SK-N-SH treated with all-trans-retinoic acid at 6 μM for 48 hours (cell line): Measurements from ENCODE around the gene EMILIN2.

ENCODE experiments used
- ATAC-seq: fragments of 200-7000 bp; cut with Tn5 transposase; 3 replicates; pipeline ENCODE4 v1.9.1; 2020; ENCODE audit warnings: mild to moderate bottlenecking, moderate library complexity
- CREB5 ChIP-seq: fragments of 250-450 bp; sonication (Bioruptor Pico); IDR thresholded peaks from 2 replicates; pipeline ENCODE4 v1.5.1; 2020; ENCODE audit warnings: low read depth, mild to moderate bottlenecking, moderate library complexity
- CSDC2 ChIP-seq: fragments of 250-450 bp; sonication (Bioruptor Pico); IDR thresholded peaks from 2 replicates; pipeline ENCODE4 v1.5.0; 2020; ENCODE audit warnings: mild to moderate bottlenecking, moderate library complexity
- CSRNP3 ChIP-seq: fragments of 250-450 bp; sonication (Bioruptor Pico); IDR thresholded peaks from 2 replicates; pipeline ENCODE4 v1.5.1; 2021; ENCODE audit warnings: mild to moderate bottlenecking, moderate library complexity
- ESRRG ChIP-seq: fragments of 250-450 bp; sonication (Bioruptor Pico); IDR thresholded peaks from 2 replicates; pipeline ENCODE4 v1.6.1; 2021; ENCODE audit warnings: mild to moderate bottlenecking
- GLIS3 ChIP-seq: fragments of 250-450 bp; sonication (Bioruptor Pico); IDR thresholded peaks from 2 replicates; pipeline ENCODE4 v1.5.0; 2020; ENCODE audit warnings: mild to moderate bottlenecking, moderate library complexity
- ISL1 ChIP-seq: fragments of 250-450 bp; sonication (Bioruptor Pico); IDR thresholded peaks from 2 replicates; pipeline ENCODE4 v2.1.2; 2022; ENCODE audit warnings: mild to moderate bottlenecking, moderate library complexity
- OSR1 ChIP-seq: fragments of 250-450 bp; sonication (Bioruptor Pico); IDR thresholded peaks from 2 replicates; pipeline ENCODE4 v1.8.0; 2022; ENCODE audit warnings: moderate library complexity, mild to moderate bottlenecking, inconsistent platforms
- PATZ1 ChIP-seq: fragments of 250-450 bp; sonication (Bioruptor Pico); IDR thresholded peaks from 2 replicates; pipeline ENCODE4 v1.8.0; 2020; ENCODE audit warnings: mild to moderate bottlenecking, moderate library complexity, borderline replicate concordance
- POU6F1 ChIP-seq: fragments of 250-450 bp; sonication (Bioruptor Pico); IDR thresholded peaks from 2 replicates; pipeline ENCODE4 v1.8.0; 2021; ENCODE audit warnings: low read depth, mild to moderate bottlenecking, moderate library complexity, borderline replicate concordance
- PPARA ChIP-seq: fragments of 250-450 bp; sonication (Bioruptor Pico); IDR thresholded peaks from 2 replicates; pipeline ENCODE4 v1.5.0; 2020; ENCODE audit warnings: mild to moderate bottlenecking, borderline replicate concordance
- RARB ChIP-seq: fragments of 250-450 bp; sonication (Bioruptor Pico); IDR thresholded peaks from 2 replicates; pipeline ENCODE4 v1.8.0; 2021; ENCODE audit warnings: mild to moderate bottlenecking, moderate library complexity
- SNAI2 ChIP-seq: fragments of 250-450 bp; sonication (Bioruptor Pico); IDR thresholded peaks from 2 replicates; pipeline ENCODE4 v1.5.0; 2020; ENCODE audit warnings: mild to moderate bottlenecking, moderate library complexity
- TCF4 ChIP-seq: fragments of 250-450 bp; sonication (Bioruptor Pico); IDR thresholded peaks from 2 replicates; pipeline ENCODE4 v1.8.0; 2021; ENCODE audit warnings: mild to moderate bottlenecking, moderate library complexity, borderline replicate concordance
- TOX ChIP-seq: fragments of 250-450 bp; sonication (Bioruptor Pico); IDR thresholded peaks from 2 replicates; pipeline ENCODE4 v1.8.0; 2021; ENCODE audit warnings: mild to moderate bottlenecking, moderate library complexity, borderline replicate concordance
- ZFP3 ChIP-seq: fragments of 250-450 bp; sonication (Bioruptor Pico); IDR thresholded peaks from 2 replicates; pipeline ENCODE4 v1.5.0; 2020; ENCODE audit warnings: mild to moderate bottlenecking, moderate library complexity
- ZFP30 ChIP-seq: fragments of 450-650 bp; formaldehyde crosslinking; IDR thresholded peaks from 2 replicates; pipeline ENCODE4 v1.5.0; 2022; ENCODE audit warnings: mild to moderate bottlenecking, moderate library complexity
- ZNF565 ChIP-seq: fragments of 450-650 bp; formaldehyde crosslinking; conservative IDR thresholded peaks from 2 replicates; pipeline ENCODE4 v1.5.0; 2020; ENCODE audit warnings: low read depth, mild to moderate bottlenecking, moderate library complexity
- ZNF8 ChIP-seq: fragments of 450-650 bp; formaldehyde crosslinking; IDR thresholded peaks from 2 replicates; pipeline ENCODE4 v1.5.0; 2020; ENCODE audit warnings: mild to moderate bottlenecking, moderate library complexity

Gene EMILIN2

GRCh38 chr18:2883076-2883735 is 36.4 kb downstream of the EMILIN2 start:
- TF ChIP-seq SNAI2 (no peak), ESRRG (CRISPR knock-in tag) (no peak), ZNF8 (no peak), ZFP30 (CRISPR knock-in tag) (no peak), CSRNP3 (CRISPR knock-in tag) (no peak), PPARA (CRISPR knock-in tag) (no peak), CSDC2 (CRISPR knock-in tag) (no peak), OSR1 (CRISPR knock-in tag) (no peak), RARB (no peak), ZNF565 (no peak), POU6F1 (CRISPR knock-in tag) (no peak), CREB5 (no peak)
- no peak for ATAC-seq

GRCh38 chr18:2884706-2885285 is 38.0 kb downstream of the EMILIN2 start:
- ATAC-seq = no peak
- TF ChIP-seq POU6F1 (CRISPR knock-in tag) (no peak), CSRNP3 (CRISPR knock-in tag) (no peak), CSDC2 (CRISPR knock-in tag) (no peak), ISL1 (CRISPR knock-in tag) (no peak), ESRRG (CRISPR knock-in tag) (no peak), CREB5 (no peak), OSR1 (CRISPR knock-in tag) (no peak)

- no peak for ATAC-seq
- TF ChIP-seq CSRNP3 (CRISPR knock-in tag) (no peak), TCF4 (CRISPR knock-in tag) (no peak), PATZ1 (no peak), GLIS3 (CRISPR knock-in tag) (no peak), TOX (CRISPR knock-in tag) (no peak), ZFP3 (CRISPR knock-in tag) (no peak), ZNF565 (no peak)
Observed at GRCh38 chr18:2887470-2887869, 40.7 kb downstream of the EMILIN2 start.
